CD8-positive, alpha-beta memory T cell (primary cell): ENCODE measurements around the gene CCL18. TPM values are rescaled to one million over a fixed set of nuclear protein-coding genes. Genes with fewer than 3 reads are reported as not detected.
"Not testable (repeated sequence)": the region's sequence is repeated elsewhere in the genome, so short reads cannot be mapped to it uniquely, and the experiment has no call there.

ENCODE experiments used
- CTCF ChIA-PET: fragments of 350-600 bp; sonication (Branson Sonifier 250); formaldehyde crosslinking; loops from one replicate; lab custom pipeline; 2021; ENCODE audit warnings: antibody characterized with exemption; lab: Charles Lee
- POLR2A ChIA-PET: fragments of 350-600 bp; sonication (Branson Sonifier 250); formaldehyde crosslinking; loops from one replicate; lab custom pipeline; 2021; ENCODE audit warnings: antibody characterized with exemption; lab: Charles Lee
- DNase-seq, 5 donors: peaks; one replicate each; pipeline versions ENCODE4 v3.0.0 to v3.0.0-alpha.2; 2020 to 2022; ENCODE audit warnings: mixed read lengths in 1 of 5
- H3K27ac ChIP-seq: one replicate; pipeline ENCODE4 v1.7.0; 2013; ENCODE audit warnings: low read depth, mild to moderate bottlenecking, low read length, moderate library complexity
- H3K27me3 ChIP-seq: 2 replicates; pipeline ENCODE4 v1.7.0; 2013; ENCODE audit warnings: low read length, mild to moderate bottlenecking; ENCODE audit not compliant: insufficient read depth, poor library complexity, severe bottlenecking
- H3K36me3 ChIP-seq: 2 replicates; pipeline ENCODE4 v1.7.0; 2013; ENCODE audit warnings: mild to moderate bottlenecking, low read length, moderate library complexity; ENCODE audit not compliant: insufficient read depth
- H3K4me1 ChIP-seq: 2 replicates; pipeline ENCODE4 v1.7.0; 2013; ENCODE audit warnings: mild to moderate bottlenecking, low read length, moderate library complexity; ENCODE audit not compliant: insufficient read depth
- H3K4me3 ChIP-seq: 2 replicates; pipeline ENCODE4 v1.7.0; 2013; ENCODE audit warnings: mild to moderate bottlenecking, low read length
- H3K9me3 ChIP-seq: 2 replicates; pipeline ENCODE4 v1.7.0; 2013; ENCODE audit warnings: mild to moderate bottlenecking, low read length
- H3K27ac Mint-ChIP-seq, 8 donors: one replicate each; pipeline ENCODE4 v1.8.0; 2020 to 2021; ENCODE audit warnings: mixed read lengths in 8 of 8, mild to moderate bottlenecking in 6 of 8, inconsistent platforms in 3 of 8, moderate library complexity in 3 of 8
- H3K27me3 Mint-ChIP-seq, 2 donors: one replicate each; pipeline ENCODE4 v1.8.0; 2020 to 2021; ENCODE audit warnings: mixed read lengths in 2 of 2, mild to moderate bottlenecking in 1 of 2, moderate library complexity in 1 of 2
- H3K36me3 Mint-ChIP-seq, 3 donors: one replicate each; pipeline ENCODE4 v1.8.0; 2020 to 2021; ENCODE audit warnings: mixed read lengths in 3 of 3, inconsistent platforms in 1 of 3, mild to moderate bottlenecking in 1 of 3
- H3K4me1 Mint-ChIP-seq, 3 donors: one replicate each; pipeline ENCODE4 v1.8.0; 2020 to 2021; ENCODE audit warnings: mixed read lengths in 3 of 3, inconsistent platforms in 1 of 3, mild to moderate bottlenecking in 1 of 3
- H3K4me3 Mint-ChIP-seq, 7 donors: one replicate each; pipeline ENCODE4 v1.8.0; 2020 to 2021; ENCODE audit warnings: mixed read lengths in 7 of 7, mild to moderate bottlenecking in 6 of 7, moderate library complexity in 4 of 7, inconsistent platforms in 2 of 7
- H3K9me3 Mint-ChIP-seq, 5 donors: one replicate each; pipeline ENCODE4 v1.8.0; 2020 to 2022; ENCODE audit warnings: mixed read lengths in 5 of 5, mild to moderate bottlenecking in 3 of 5, moderate library complexity in 2 of 5, inconsistent platforms in 1 of 5
- polyA plus RNA-seq: library from polyadenylated mRNA; unstranded; fragments of 300-500 nt; fragmentation: Illumina TruSeq; gene quantifications from one replicate; pipeline ENCODE4 v1.2.3, GENCODE V29; 2021
- total RNA-seq, 2 experiments: library from RNA; stranded (reverse); gene quantifications; one replicate each; pipeline ENCODE4 v1.2.3, GENCODE V29; 2021

Gene CCL18
- total and polyA plus RNA-seq, 3 experiments from 2014 or later = not detected

DNA sequence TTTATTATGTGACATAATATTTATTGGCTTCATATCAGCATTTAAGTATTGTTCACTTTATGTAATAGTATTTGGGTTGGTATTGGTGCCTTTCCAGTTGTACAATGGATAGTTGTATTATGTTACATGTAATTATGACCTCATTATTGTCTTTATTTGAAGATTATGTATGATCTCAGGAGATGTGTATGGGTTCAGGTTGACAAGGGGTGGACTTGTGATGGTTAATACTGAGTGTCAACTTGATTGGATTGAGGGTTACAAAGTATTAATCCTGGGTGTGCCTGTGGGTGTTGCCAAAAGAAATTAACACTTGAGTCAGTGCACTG lies 51.5 kb downstream of the CCL18 start:
- H3K9me3 Mint-ChIP-seq, H3K36me3 Mint-ChIP-seq, H3K9me3 ChIP-seq, H3K27ac ChIP-seq, H3K36me3 ChIP-seq, DNase-seq, CTCF ChIA-PET, H3K4me3 ChIP-seq, H3K4me1 ChIP-seq, H3K27me3 ChIP-seq, H3K27me3 Mint-ChIP-seq: not testable (repeated sequence)
- Mint-ChIP-seq H3K4me1 (peaks cover 0 to 24% (median 15%) of the 10 kb centered on the region in 3 donors), H3K27ac (peak overlapping the region in 2 of 8 donors; percentile 5 to 16), H3K4me3 (peak overlapping the region in 3 of 7 donors; percentile 2 to 48 (median 16))
- POLR2A ChIA-PET = interaction anchor here (0.6 kb wide), 1 partner anchor 9 kb away, joined by 5 read pairs; no protein-coding TSS in a partner anchor

DNA sequence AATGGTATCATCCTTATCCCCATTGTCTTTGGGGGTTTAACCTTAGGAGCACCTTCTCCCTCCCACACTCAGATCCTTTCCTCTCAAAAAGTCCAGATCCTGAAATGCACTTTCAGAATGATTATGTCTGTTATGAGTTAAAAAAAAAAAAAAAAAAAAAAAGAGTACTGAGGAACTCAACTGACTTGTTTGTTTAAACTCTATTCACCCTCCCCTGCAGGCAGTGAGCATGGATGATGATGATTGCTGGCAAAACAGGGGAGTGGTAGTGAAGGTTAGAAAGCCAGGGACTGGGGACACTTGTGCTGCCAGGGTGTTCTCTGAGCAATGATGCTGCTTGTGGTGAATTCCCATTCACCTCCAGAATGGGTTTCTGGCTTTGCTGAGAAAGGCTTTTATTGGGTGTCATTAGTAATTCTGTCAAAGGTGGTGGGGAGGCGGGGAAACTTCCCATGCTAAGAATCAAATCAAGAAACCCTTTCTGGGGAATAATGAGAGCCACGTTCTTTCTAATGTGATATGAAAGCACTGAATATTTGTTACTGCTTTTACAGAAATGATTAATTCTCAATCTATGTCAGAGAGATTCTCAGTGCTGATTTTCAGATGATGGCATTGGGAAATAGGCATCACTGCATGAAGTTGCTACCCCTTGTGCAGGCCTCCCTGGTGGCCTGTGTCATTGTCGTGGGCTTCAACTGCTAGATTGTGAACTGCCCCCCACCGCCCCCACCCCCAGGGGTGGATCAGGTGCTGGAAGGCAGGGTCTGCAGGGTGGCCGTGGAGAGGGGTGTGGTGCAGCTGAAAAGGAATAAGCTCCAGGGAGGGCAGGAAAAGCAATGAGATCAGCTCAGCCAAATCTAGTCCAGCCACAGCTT lies 53.7 kb downstream of the CCL18 start:
- Histone ChIP-seq H3K9me3 (no peaks in the 10 kb centered on the region), H3K4me1 (no peaks in the 10 kb centered on the region), H3K27me3 (no peaks in the 10 kb centered on the region), H3K27ac (no peak overlapping the region), H3K4me3 (no peak overlapping the region), H3K36me3 (no peaks in the 10 kb centered on the region)
- ChIA-PET CTCF (interaction anchor here (1.0 to 1.2 kb wide), 2 partner anchors 13 to 290 kb away, joined by 3 read pairs; no protein-coding TSS in a partner anchor), POLR2A (no interaction called here)
- Mint-ChIP-seq H3K27ac (peak overlapping the region in 3 of 8 donors; percentile 1 to 19 (median 18)), H3K9me3 (peaks cover 0 to under 1% (median 0%) of the 10 kb centered on the region in 5 donors), H3K36me3 (peaks cover under 1 to 6% (median under 1%) of the 10 kb centered on the region in 3 donors), H3K27me3 (peaks cover 0 to 8% of the 10 kb centered on the region in 2 donors), H3K4me1 (peaks cover 0 to 20% (median 15%) of the 10 kb centered on the region in 3 donors), H3K4me3 (peak overlapping the region in 4 of 7 donors; percentile 6 to 72 (median 49))
- no peak for DNase-seq

DNA sequence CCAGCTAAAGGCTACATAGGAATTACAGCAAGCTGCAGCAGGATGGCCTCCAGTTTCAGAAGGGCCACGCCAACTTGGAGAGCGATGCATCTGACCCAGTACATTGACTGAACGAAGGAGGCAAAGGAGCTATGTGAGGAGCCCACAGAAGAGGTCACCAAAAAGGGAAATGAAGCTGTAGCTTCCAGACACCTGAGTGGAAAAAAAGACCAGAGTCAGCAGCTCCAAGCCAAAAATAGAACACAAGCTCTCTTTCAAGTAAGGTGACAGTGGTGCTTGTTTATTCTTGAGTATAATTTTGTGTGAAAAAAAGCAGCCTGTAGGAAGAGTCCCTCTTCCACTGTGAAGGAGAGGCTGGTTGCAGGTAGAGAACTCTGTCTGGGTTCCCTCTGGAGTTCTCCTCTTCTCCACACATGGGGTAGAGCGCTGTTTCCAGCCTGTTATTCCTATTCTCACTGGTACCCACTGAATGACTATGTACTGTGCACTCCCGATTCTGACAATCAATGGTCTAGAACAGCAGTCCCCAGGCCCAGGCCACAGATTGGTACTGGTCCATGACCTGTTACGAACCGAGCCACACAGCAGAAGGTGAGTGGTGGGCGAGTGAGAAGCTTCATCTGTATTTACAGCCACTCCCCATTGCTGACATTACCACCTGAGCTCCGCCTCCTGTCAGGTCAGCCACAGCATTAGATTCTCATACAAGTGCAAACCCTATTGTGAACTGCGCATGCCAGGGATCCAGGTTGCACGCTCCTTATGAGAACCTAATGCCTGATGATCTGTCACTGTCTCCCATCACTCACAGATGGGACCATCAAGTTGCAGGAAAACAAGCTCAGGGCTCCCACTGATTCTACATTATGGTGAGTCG lies 54.6 kb downstream of the CCL18 start:
- Mint-ChIP-seq H3K4me3 (peak overlapping the region in 1 of 7 donors; percentile 48), H3K36me3 (peaks cover 0 to 6% (median 0%) of the 10 kb centered on the region in 3 donors), H3K9me3 (no peaks in the 10 kb centered on the region), H3K27me3 (peaks cover 0 to 8% of the 10 kb centered on the region in 2 donors), H3K4me1 (peaks cover 0 to 20% (median 15%) of the 10 kb centered on the region in 3 donors), H3K27ac (peak overlapping the region in 2 of 8 donors; percentile 46 to 80)
- CTCF ChIA-PET = interaction anchor here (0.9 to 1.5 kb wide), 4 partner anchors 10 to 291 kb away, joined by 3 to 4 read pairs (median 3); no protein-coding TSS in a partner anchor
- Histone ChIP-seq H3K36me3 (no peaks in the 10 kb centered on the region), H3K9me3 (no peaks in the 10 kb centered on the region), H3K27ac (no peak overlapping the region), H3K4me3 (no peak overlapping the region), H3K4me1 (no peaks in the 10 kb centered on the region), H3K27me3 (no peaks in the 10 kb centered on the region)
- POLR2A ChIA-PET = no interaction called here
- DNase-seq = no peak

DNA sequence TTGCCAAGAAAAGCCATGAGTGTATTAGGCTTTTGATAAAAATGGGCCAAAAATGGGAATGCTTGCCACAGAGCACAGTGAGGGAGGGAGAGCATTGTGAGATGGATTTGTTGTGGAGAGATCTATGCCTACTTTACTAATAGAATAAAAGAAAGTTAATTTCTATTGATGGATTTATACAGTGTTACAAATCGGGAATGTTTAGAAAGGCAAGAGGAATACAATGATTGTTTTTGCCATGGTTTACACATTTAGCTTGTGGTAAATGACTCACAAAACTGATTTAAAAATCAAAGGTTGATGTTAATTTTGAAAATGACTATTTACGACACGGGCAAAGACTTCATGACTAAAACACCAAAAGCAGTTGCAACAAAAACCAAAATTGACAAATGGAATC lies 56.1 kb downstream of the CCL18 start:
- Mint-ChIP-seq H3K9me3 (peaks cover 0 to 1% (median under 1%) of the 10 kb centered on the region in 5 donors), H3K27me3 (peaks cover 0 to 8% of the 10 kb centered on the region in 2 donors), H3K4me3 (no peak overlapping the region), H3K27ac (peak overlapping the region in 1 of 8 donors; percentile 15), H3K4me1 (peaks cover 0 to 20% (median 15%) of the 10 kb centered on the region in 3 donors), H3K36me3 (no peaks in the 10 kb centered on the region)
- H3K27ac ChIP-seq = no peak overlapping the region
- POLR2A ChIA-PET = no interaction called here
- H3K36me3 ChIP-seq = no peaks in the 10 kb centered on the region
- no peaks in the 10 kb centered on the region for H3K4me1 ChIP-seq
- DNase-seq = no peak
- no peak overlapping the region for H3K4me3 ChIP-seq
- H3K9me3 ChIP-seq = peaks cover 1% of the 10 kb centered on the region
- no peaks in the 10 kb centered on the region for H3K27me3 ChIP-seq
- CTCF ChIA-PET = interaction anchor here (0.7 kb wide), 1 partner anchor 10 kb away, joined by 3 read pairs; no protein-coding TSS in a partner anchor

DNA sequence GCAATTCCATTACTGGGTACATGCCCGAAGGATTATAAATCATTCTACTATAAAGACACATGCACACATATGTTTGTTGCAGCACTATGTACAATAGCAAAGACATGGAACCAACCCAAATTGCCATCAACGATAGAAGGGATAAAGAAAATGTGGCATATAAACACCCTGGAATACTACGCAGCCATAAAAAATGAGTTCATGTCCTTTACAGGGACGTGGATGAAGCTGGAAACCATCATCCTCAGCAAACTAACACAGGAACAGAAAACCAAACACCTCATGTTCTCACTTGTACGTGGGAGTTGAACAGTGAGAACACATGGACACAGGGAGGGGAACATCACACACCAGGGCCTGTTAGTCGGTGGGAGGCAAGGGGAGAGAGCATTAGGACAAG lies 57.0 kb downstream of the CCL18 start:
- H3K36me3 ChIP-seq, POLR2A ChIA-PET, H3K27me3 ChIP-seq, H3K4me3 Mint-ChIP-seq, H3K36me3 Mint-ChIP-seq, H3K4me1 ChIP-seq, H3K27me3 Mint-ChIP-seq, H3K27ac ChIP-seq, H3K9me3 ChIP-seq, H3K9me3 Mint-ChIP-seq, DNase-seq, H3K4me3 ChIP-seq: not testable (repeated sequence)
- CTCF ChIA-PET = interaction anchor here (0.7 kb wide), 1 partner anchor 10 kb away, joined by 3 read pairs; no protein-coding TSS in a partner anchor
- H3K27ac Mint-ChIP-seq = peak overlapping the region in 1 of 8 donors; percentile 17
- H3K4me1 Mint-ChIP-seq = peaks cover 1 to 23% (median 17%) of the 10 kb centered on the region in 3 donors

Other genes starting within 250 kb of the CCL18 start
- 1 to 10 TPM; 2.3 to 2.6 TPM for gene HEATR9, start 195.4 kb upstream of the CCL18 start, total RNA-seq
- 0.55 TPM for gene HEATR9, start 195.4 kb upstream of the CCL18 start, polyA plus RNA-seq
- 100 to 1,000 TPM; 580 to 591 TPM for gene CCL5, start 183.9 kb upstream of the CCL18 start, total RNA-seq
- 2,769 TPM for gene CCL5, start 183.9 kb upstream of the CCL18 start, polyA plus RNA-seq
- 1 to 10 TPM; 2.5 to 3.1 TPM for gene RDM1, start 133.5 kb upstream of the CCL18 start, total RNA-seq
- 2.8 TPM for gene RDM1, start 133.5 kb upstream of the CCL18 start, polyA plus RNA-seq
- gene LYZL6, start 120.6 kb upstream of the CCL18 start, total RNA-seq = not detected
- not detected for gene LYZL6, start 120.6 kb upstream of the CCL18 start, polyA plus RNA-seq
- not detected for gene CCL16, start 82.8 kb upstream of the CCL18 start, total RNA-seq
- gene CCL16, start 82.8 kb upstream of the CCL18 start, polyA plus RNA-seq = not detected
- gene CCL14, start 77.5 kb upstream of the CCL18 start, total RNA-seq = not detected
- not detected for gene CCL14, start 77.5 kb upstream of the CCL18 start, polyA plus RNA-seq
- gene CCL15, start 62.7 kb upstream of the CCL18 start, total RNA-seq = not detected
- not detected for gene CCL15, start 62.7 kb upstream of the CCL18 start, polyA plus RNA-seq
- gene CCL23, start 46.3 kb upstream of the CCL18 start, total RNA-seq = under 1 TPM in 1 of 2 experiments, not detected in 1; 0.37 TPM
- not detected for gene CCL23, start 46.3 kb upstream of the CCL18 start, polyA plus RNA-seq
- gene CCL3, start 25.9 kb downstream of the CCL18 start, total RNA-seq = 1,000 to 10,000 TPM; 1,154 to 1,264 TPM
- 2.3 TPM for gene CCL3, start 25.9 kb downstream of the CCL18 start, polyA plus RNA-seq
- gene CCL4, start 39.6 kb downstream of the CCL18 start, total RNA-seq = 1,000 to 10,000 TPM; 1,703 to 1,794 TPM
- 161 TPM for gene CCL4, start 39.6 kb downstream of the CCL18 start, polyA plus RNA-seq
- 1 to 10 TPM; 3.3 to 4.4 TPM for gene TBC1D3B, start 112.4 kb downstream of the CCL18 start, total RNA-seq
- 0.49 TPM for gene TBC1D3B, start 112.4 kb downstream of the CCL18 start, polyA plus RNA-seq
- 100 to 1,000 TPM; 138 to 164 TPM for gene CCL3L1, start 132.5 kb downstream of the CCL18 start, total RNA-seq
- gene CCL3L1, start 132.5 kb downstream of the CCL18 start, polyA plus RNA-seq = 2.9 TPM
- 100 to 1,000 TPM; 519 to 562 TPM for gene CCL4L2, start 146.8 kb downstream of the CCL18 start, total RNA-seq
- 4.9 TPM for gene CCL4L2, start 146.8 kb downstream of the CCL18 start, polyA plus RNA-seq
- under 1 TPM; 0.20 to 0.51 TPM for gene TBC1D3I, start 200.3 kb downstream of the CCL18 start, total RNA-seq
- gene TBC1D3I, start 200.3 kb downstream of the CCL18 start, polyA plus RNA-seq = not detected